Measurements from ENCODE around the gene OVOL3.

- no peak for TF ChIP-seq CTCF (IDR thresholded peaks at IDR 0.05)
- no peak for TF ChIP-seq POLR2A (IDR thresholded peaks at IDR 0.05)
Observed at GRCh38 chr19:36103842-36104552, 6.9 kb upstream of the OVOL3 start.

Data from prostate gland (tissue), 2 donors.